SU-DHL-6 (cell line): ENCODE data around the gene CUX1.

Experiments
- H2AFZ ChIP-seq: fragments of 200-600 bp; sonication (generic); 2 replicates; pipeline ENCODE4 v1.6.1; 2014; ENCODE audit warnings: low read depth, mild to moderate bottlenecking, moderate library complexity, mixed read lengths, antibody characterized with exemption, low read length; ENCODE audit not compliant: severe bottlenecking
- H3F3A ChIP-seq: fragments of 200-600 bp; shearing (Covaris generic); 2 replicates; pipeline ENCODE4 v1.6.0; 2016; ENCODE audit warnings: antibody characterized with exemption, mild to moderate bottlenecking; ENCODE audit not compliant: insufficient read depth
- H3K27ac ChIP-seq: fragments of 200-600 bp; sonication (generic); 2 replicates; pipeline ENCODE4 v1.5.1; 2016; ENCODE audit warnings: low read depth, mild to moderate bottlenecking, low read length, moderate library complexity, mixed read lengths
- H3K27me3 ChIP-seq: fragments of 200-600 bp; sonication (generic), shearing (Covaris generic); 2 replicates; pipeline ENCODE4 v1.6.0; 2014; ENCODE audit warnings: mild to moderate bottlenecking, low read length
- H3K36me3 ChIP-seq: fragments of 200-600 bp; sonication (generic); 2 replicates; pipeline ENCODE4 v1.6.1; 2014; ENCODE audit warnings: mild to moderate bottlenecking, low read length, mixed read lengths
- H3K4me2 ChIP-seq: fragments of 300-600, 200-600 bp; shearing (Covaris generic), sonication (generic); 2 replicates; pipeline ENCODE4 v1.6.0; 2014; ENCODE audit warnings: low read length, low read depth, mild to moderate bottlenecking; ENCODE audit not compliant: poor library complexity, severe bottlenecking
- H3K4me3 ChIP-seq: fragments of 200-600 bp; sonication (generic); 2 replicates; pipeline ENCODE4 v1.5.1; 2014; ENCODE audit warnings: antibody characterized with exemption, low read length, mild to moderate bottlenecking, mixed read lengths; ENCODE audit not compliant: insufficient read depth, poor library complexity, severe bottlenecking
- H3K79me2 ChIP-seq: fragments of 200-600 bp; sonication (generic); 2 replicates; pipeline ENCODE4 v1.6.1; 2014; ENCODE audit warnings: mild to moderate bottlenecking, low read length, moderate library complexity; ENCODE audit not compliant: insufficient read depth
- H3K9ac ChIP-seq: fragments of 200-600 bp; sonication (generic); 2 replicates; pipeline ENCODE4 v1.7.0; 2014; ENCODE audit warnings: mild to moderate bottlenecking, low read length
- H3K9me2 ChIP-seq: fragments of 200-600 bp; sonication (generic); replicated peaks from 2 replicates; pipeline ENCODE4 v1.6.1; 2014; ENCODE audit warnings: low read length; ENCODE audit not compliant: insufficient read depth
- H3K9me3 ChIP-seq: fragments of 200-600 bp; sonication (generic); 2 replicates; pipeline ENCODE4 v1.6.1; 2014; ENCODE audit warnings: low read length, mixed read lengths; ENCODE audit not compliant: insufficient read depth
- H4K20me1 ChIP-seq: fragments of 200-600 bp; sonication (generic); 2 replicates; pipeline ENCODE4 v1.6.1; 2014; ENCODE audit warnings: low read depth, mild to moderate bottlenecking, antibody characterized with exemption, low read length, moderate library complexity, mixed read lengths
- EZH2phosphoT487 ChIP-seq: fragments of 200-600 bp; sonication (generic), shearing (Covaris generic); conservative IDR thresholded peaks from 2 replicates; pipeline ENCODE4 v1.6.1; 2018; ENCODE audit warnings: mild to moderate bottlenecking, antibody characterized with exemption, low read length, moderate library complexity, mixed read lengths
- TF ChIP-seq, protein P1 (sequence below): fragments of 200-600 bp; sonication (generic); IDR thresholded peaks from one replicate; pipeline ENCODE4 v1.5.1; 2017; ENCODE audit warnings: antibody characterized with exemption, mild to moderate bottlenecking, low read length, moderate library complexity; ENCODE audit not compliant: insufficient read depth, poor library complexity, severe bottlenecking

Gene CUX1

GRCh38 chr7:101983147-101983811, 165.9 kb downstream of the CUX1 start:
- H4K20me1 ChIP-seq: no peaks in the 10 kb centered on the region
- H2AFZ ChIP-seq: no peak overlapping the region
- H3K27me3 ChIP-seq: no peaks in the 10 kb centered on the region
- peaks cover 5% of the 10 kb centered on the region; the same call in 1 of the 2 replicates for H3K9me3 ChIP-seq
- TF ChIP-seq, protein P1, sequence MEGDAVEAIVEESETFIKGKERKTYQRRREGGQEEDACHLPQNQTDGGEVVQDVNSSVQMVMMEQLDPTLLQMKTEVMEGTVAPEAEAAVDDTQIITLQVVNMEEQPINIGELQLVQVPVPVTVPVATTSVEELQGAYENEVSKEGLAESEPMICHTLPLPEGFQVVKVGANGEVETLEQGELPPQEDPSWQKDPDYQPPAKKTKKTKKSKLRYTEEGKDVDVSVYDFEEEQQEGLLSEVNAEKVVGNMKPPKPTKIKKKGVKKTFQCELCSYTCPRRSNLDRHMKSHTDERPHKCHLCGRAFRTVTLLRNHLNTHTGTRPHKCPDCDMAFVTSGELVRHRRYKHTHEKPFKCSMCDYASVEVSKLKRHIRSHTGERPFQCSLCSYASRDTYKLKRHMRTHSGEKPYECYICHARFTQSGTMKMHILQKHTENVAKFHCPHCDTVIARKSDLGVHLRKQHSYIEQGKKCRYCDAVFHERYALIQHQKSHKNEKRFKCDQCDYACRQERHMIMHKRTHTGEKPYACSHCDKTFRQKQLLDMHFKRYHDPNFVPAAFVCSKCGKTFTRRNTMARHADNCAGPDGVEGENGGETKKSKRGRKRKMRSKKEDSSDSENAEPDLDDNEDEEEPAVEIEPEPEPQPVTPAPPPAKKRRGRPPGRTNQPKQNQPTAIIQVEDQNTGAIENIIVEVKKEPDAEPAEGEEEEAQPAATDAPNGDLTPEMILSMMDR: no peak
- TF ChIP-seq EZH2phosphoT487: no peak
- peaks cover 9% of the 10 kb centered on the region for H3K36me3 ChIP-seq
- peak overlapping the region; percentile 55 for H3K4me2 ChIP-seq
- peaks cover 79% of the 10 kb centered on the region for H3K79me2 ChIP-seq
- H3K9ac ChIP-seq: 0 out of 2 replicates have a peak overlapping the region, but pooled peaks have one; percentile 1
- H3K27ac ChIP-seq: peak overlapping the region; percentile 96
- peak overlapping the region; percentile 3 for H3K4me3 ChIP-seq
- no peaks in the 10 kb centered on the region for H3K9me2 ChIP-seq
- peaks cover 89% of the 10 kb centered on the region for H3F3A ChIP-seq

- Histone ChIP-seq H3K27me3 (no peaks in the 10 kb centered on the region), H3K27ac (peak overlapping the region; percentile 96), H3K9me3 (peaks cover 5% of the 10 kb centered on the region; the same call in 1 of the 2 replicates), H2AFZ (no peak overlapping the region), H3K9me2 (no peaks in the 10 kb centered on the region), H3K4me2 (peak overlapping the region; percentile 73), H3K9ac (peak overlapping the region; percentile 53), H3K36me3 (peaks cover 9% of the 10 kb centered on the region), H3F3A (peaks cover 92% of the 10 kb centered on the region), H3K79me2 (peaks cover 73% of the 10 kb centered on the region), H3K4me3 (peak overlapping the region; percentile 27), H4K20me1 (no peaks in the 10 kb centered on the region)
- no peak for TF ChIP-seq EZH2phosphoT487
- TF ChIP-seq, protein P1: no peak
These were observed 166.9 kb downstream of the CUX1 start for GRCh38 chr7:101984133-101984879.

DNA sequence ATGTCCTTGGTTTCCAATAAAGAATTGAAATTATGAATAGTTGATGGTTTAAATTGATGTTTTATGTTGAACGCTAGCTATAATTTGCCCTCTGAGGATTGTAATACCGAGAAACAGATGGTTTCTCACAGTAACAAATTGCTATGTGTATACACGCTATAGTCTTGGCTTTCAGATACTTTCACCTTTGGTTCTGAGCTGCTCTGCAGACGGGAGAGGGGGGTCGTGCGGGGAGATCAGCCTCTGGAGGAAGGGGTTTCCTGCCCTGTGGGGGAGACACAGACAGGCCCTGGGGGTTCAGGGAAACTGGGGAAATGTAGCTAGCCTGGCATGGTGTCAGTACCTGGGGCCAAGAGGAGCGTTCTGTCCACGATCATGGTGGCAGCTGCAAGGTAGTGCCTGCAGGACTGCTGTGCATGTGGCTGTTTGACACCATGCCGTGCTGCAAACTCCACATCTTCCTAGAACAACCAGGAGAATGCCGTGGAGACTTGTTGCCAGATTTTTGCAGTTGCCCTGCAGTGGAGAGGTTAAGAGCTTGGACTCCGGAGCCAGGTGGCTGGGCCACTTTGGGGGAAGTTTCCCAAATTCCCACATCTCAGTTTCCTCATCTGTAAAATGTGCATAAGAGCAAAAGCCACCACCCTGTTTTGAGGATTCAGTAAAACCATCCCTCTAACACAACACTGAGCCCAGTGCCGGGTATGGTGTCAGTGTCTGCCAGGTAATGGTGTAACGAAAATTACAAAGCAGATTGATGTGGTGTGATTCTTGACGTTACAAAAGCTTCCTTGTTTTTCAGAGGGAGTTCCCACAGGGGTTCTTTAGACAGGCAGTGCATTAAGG, 167.9 kb downstream of the CUX1 start:
- peak overlapping the region; percentile 53 for H3K9ac ChIP-seq
- H3K4me2 ChIP-seq: peak overlapping the region; percentile 73
- peaks cover 5% of the 10 kb centered on the region; the same call in 1 of the 2 replicates for H3K9me3 ChIP-seq
- peaks cover 63% of the 10 kb centered on the region for H3K79me2 ChIP-seq
- H4K20me1 ChIP-seq: no peaks in the 10 kb centered on the region
- peaks cover 94% of the 10 kb centered on the region for H3F3A ChIP-seq
- peak overlapping the region; percentile 7 for H3K4me3 ChIP-seq
- H2AFZ ChIP-seq: no peak overlapping the region
- H3K27ac ChIP-seq: peak overlapping the region; percentile 96
- no peaks in the 10 kb centered on the region for H3K9me2 ChIP-seq
- H3K27me3 ChIP-seq: no peaks in the 10 kb centered on the region
- no peak for TF ChIP-seq EZH2phosphoT487
- TF ChIP-seq, protein P1: no peak
- H3K36me3 ChIP-seq: peaks cover 9% of the 10 kb centered on the region
